ENCODE results near the gene MYO1D. TPM values are rescaled to one million over a fixed set of nuclear protein-coding genes. Genes with fewer than 3 reads are reported as not detected.

Gene MYO1D
- total and polyA plus RNA-seq, 2 of the 13 experiments (the other 11 are each of a cell fraction or from before 2014, with no cell fraction given), result 13.2 to 17.3 TPM

GRCh38 chr17:32453370-32453769 is 423.6 kb downstream of the MYO1D start:
- no peak for FAIRE-seq
- 96% methylated on average over 2 of the region's 2 CpGs for WGBS (ENCODE audit: low lambda C conversion rate)
- in situ Hi-C loops (cut with HindIII; ENCODE audit: extremely low pct_ligation_motif_present, low pct_unique_long_range_greater_than_20kb), result no loop called here

DNA sequence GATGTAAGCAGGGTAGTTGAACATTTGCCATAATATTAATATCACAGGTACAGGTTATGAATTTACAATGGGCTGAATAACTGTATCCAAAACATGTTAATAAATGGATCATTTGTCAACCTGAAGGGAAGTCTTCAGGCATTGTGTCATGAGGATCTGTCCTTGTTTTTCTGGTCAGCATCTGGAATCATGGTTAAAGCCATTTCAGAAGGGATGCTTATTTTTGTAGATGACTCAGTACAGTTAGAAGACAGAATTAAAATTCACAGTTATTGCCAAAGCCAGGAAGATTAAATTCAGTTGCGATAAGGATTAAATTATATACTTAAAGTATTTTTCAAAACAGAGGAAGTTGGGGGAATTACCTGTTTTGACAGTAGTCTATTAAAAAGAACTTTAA is 424.6 kb downstream of the MYO1D start:
- Histone ChIP-seq H3K36me3 (replicated peaks in 1 of 2; ENCODE audit: control insufficient read depth in 1 of 2, insufficient read depth in 2 of 2, low read length in 2 of 2) (peaks cover 11 to 79% of the 10 kb centered on the region in 2 experiments), H3K9ac (ENCODE audit: insufficient read depth, low read depth, low read length) (no peak overlapping the region), H3K79me2 (ENCODE audit: insufficient read depth, low read length) (peaks cover 43% of the 10 kb centered on the region), H2AFZ (ENCODE audit: low read length) (no peak overlapping the region), H4K20me1 (ENCODE audit: insufficient read depth, low read length) (no peaks in the 10 kb centered on the region), H3K4me1 (ENCODE audit: insufficient read depth, low read length) (peaks cover 4% of the 10 kb centered on the region), H3K27me3 (ENCODE audit: control insufficient read depth in 1 of 2, insufficient read depth in 2 of 2, low read length in 2 of 2) (no peaks in the 10 kb centered on the region), H3K9me3 (ENCODE audit: low read length) (no peaks in the 10 kb centered on the region), H3K4me3 (replicated peaks in 1 of 3; ENCODE audit: insufficient read depth in 1 of 3, low read depth in 2 of 3, low read length in 3 of 3) (no peak overlapping the region), H3K4me2 (ENCODE audit: low read depth, low read length) (no peak overlapping the region), H3K27ac (ENCODE audit: extremely low read length, insufficient read depth, low read length) (no peak overlapping the region)
- intact Hi-C loops (cut with micrococcal nuclease; ENCODE audit: unreplicated experiment) (no loop called here), in situ Hi-C loops (cut with HindIII; ENCODE audit: extremely low pct_ligation_motif_present, low pct_unique_long_range_greater_than_20kb) (no loop called here)
- WGBS (ENCODE audit: low lambda C conversion rate), result 97% methylated on average over 1 of the region's 1 CpG
- no peak for ATAC-seq
- POLR2A ChIA-PET, result no interaction called here
- DNase-seq (ENCODE audit: low spot score), result no peak
- BruUV-seq (replicated peaks), result no TSS peak
- TF ChIP-seq ZNF282 (IDR thresholded peaks at IDR 0.05; ENCODE audit: partially characterized antibody), result no peak
- TF ChIP-seq KDM4B (CRISPR knock-in tag; IDR thresholded peaks at IDR 0.05), result no peak
- TF ChIP-seq TERF1 (CRISPR knock-in tag; IDR thresholded peaks at IDR 0.05), result no peak
- TF ChIP-seq ZIK1 (CRISPR knock-in tag; IDR thresholded peaks at IDR 0.05; ENCODE audit: borderline replicate concordance, low read depth), result no peak
- no peak for TF ChIP-seq KMT2B (CRISPR knock-in tag; IDR thresholded peaks at IDR 0.05)
- no peak for TF ChIP-seq ZBTB21 (CRISPR knock-in tag; IDR thresholded peaks at IDR 0.05)
- no peak for TF ChIP-seq RAD21 (CRISPR knock-in tag; IDR thresholded peaks at IDR 0.05)
- no peak for TF ChIP-seq FOXJ3 (CRISPR knock-in tag; IDR thresholded peaks at IDR 0.05; ENCODE audit: borderline replicate concordance)
- TF ChIP-seq ATM (IDR thresholded peaks at IDR 0.05; ENCODE audit: borderline replicate concordance), result no peak
- no peak for TF ChIP-seq TCF7 (IDR thresholded peaks at IDR 0.05; ENCODE audit: low read depth)
- TF ChIP-seq U2AF1 (optimal IDR thresholded peaks at IDR 0.05; ENCODE audit: low read depth, low read length), result no peak
- FAIRE-seq, result no peak
- CTCF ChIA-PET (ENCODE audit: low intra/inter-chr PET ratio, low total read pairs), result no interaction called here

More at GRCh38 chr17:32453370-32453769, 423.6 kb downstream of the MYO1D start:
- Histone ChIP-seq H3K9me3 (ENCODE audit: low read length) (no peaks in the 10 kb centered on the region), H3K9ac (ENCODE audit: insufficient read depth, low read depth, low read length) (no peak overlapping the region), H3K36me3 (replicated peaks in 1 of 2; ENCODE audit: control insufficient read depth in 1 of 2, insufficient read depth in 2 of 2, low read length in 2 of 2) (peaks cover 12 to 85% of the 10 kb centered on the region in 2 experiments), H3K4me1 (ENCODE audit: insufficient read depth, low read length) (no peaks in the 10 kb centered on the region), H3K4me2 (ENCODE audit: low read depth, low read length) (no peak overlapping the region), H4K20me1 (ENCODE audit: insufficient read depth, low read length) (0 out of 2 replicates have a peak, but pooled peaks cover 4% of the 10 kb centered on the region), H3K79me2 (ENCODE audit: insufficient read depth, low read length) (peaks cover 36% of the 10 kb centered on the region), H2AFZ (ENCODE audit: low read length) (no peak overlapping the region), H3K4me3 (replicated peaks in 1 of 3; ENCODE audit: insufficient read depth in 1 of 3, low read depth in 2 of 3, low read length in 3 of 3) (no peak overlapping the region), H3K27ac (ENCODE audit: extremely low read length, insufficient read depth, low read length) (no peak overlapping the region), H3K27me3 (ENCODE audit: control insufficient read depth in 1 of 2, insufficient read depth in 2 of 2, low read length in 2 of 2) (no peaks in the 10 kb centered on the region)
- no TSS peak for BruUV-seq (replicated peaks)
- TF ChIP-seq ARNTL (CRISPR knock-in tag; IDR thresholded peaks at IDR 0.05) (no peak), ISX (CRISPR knock-in tag; conservative IDR thresholded peaks at IDR 0.05) (no peak), FOSL2 (CRISPR knock-in tag; IDR thresholded peaks at IDR 0.05) (no peak), TBX3 (IDR thresholded peaks at IDR 0.05; ENCODE audit: borderline replicate concordance) (no peak)
- intact Hi-C loops (cut with micrococcal nuclease; ENCODE audit: unreplicated experiment), result no loop called here
- ChIA-PET POLR2A (interaction anchor here (1.9 kb wide), 1 partner anchor 9 kb away, joined by 4 read pairs; the partner anchor contains the start of gene PSMD11), CTCF (ENCODE audit: low intra/inter-chr PET ratio, low total read pairs) (no interaction called here)
- DNase-seq (ENCODE audit: low spot score) (no peak), ATAC-seq (no peak)

Data from HepG2 (cell line).